Tibial artery (tissue), 4 donors: ENCODE results near the gene POLD2.
A peak's percentile ranks its signal among the peaks of the same experiment; 100 is the strongest.

Source experiments
- DNase-seq, 2 donors: peaks; one replicate each; pipeline ENCODE4 v3.0.0-alpha.2; 2019
- H3K27ac ChIP-seq, 2 donors: fragments of 200-600 bp; sonication (generic) in 1 of 2; 1 replicate in 1 of 2; 2 replicates in 1 of 2; pipeline ENCODE4 v1.5.1; 2018 to 2019; ENCODE audit warnings: mild to moderate bottlenecking in 1 of 2
- H3K27me3 ChIP-seq, 2 donors: fragments of 200-600 bp; sonication (generic) in 1 of 2; one replicate each; pipeline versions ENCODE4 v1.5.1 to v1.6.0; 2016 to 2019
- H3K36me3 ChIP-seq, 3 donors: fragments of 200-600 bp; sonication (generic) in 2 of 3; one replicate each; pipeline ENCODE4 v1.5.1; 2016 to 2019; ENCODE audit warnings: mild to moderate bottlenecking in 2 of 3
- H3K4me1 ChIP-seq, 4 donors: fragments of 200-600 bp; sonication (generic) in 2 of 4; 1 replicate in 3 of 4; 2 replicates in 1 of 4; pipeline ENCODE4 v1.5.1; 2016 to 2019
- H3K4me3 ChIP-seq, 2 donors: fragments of 200-600 bp; sonication (generic) in 1 of 2; 1 replicate in 1 of 2; 2 replicates in 1 of 2; pipeline ENCODE4 v1.5.1; 2018 to 2019; ENCODE audit warnings: mild to moderate bottlenecking in 2 of 2
- H3K9me3 ChIP-seq, 3 donors: fragments of 200-600 bp; sonication (generic) in 1 of 3; one replicate each; pipeline ENCODE4 v1.5.1; 2016 to 2019
- intact Hi-C: fragments of 100-400 bp; cut with DNase I; formaldehyde crosslinking; loops from one replicate; pipeline ENCODE4 v1.15.0; 2023; ENCODE audit warnings: low total_unique reads
- TF ChIP-seq, protein P1 (sequence below), 2 experiments: fragments of 200-600 bp in 1 of 2; fragments of 450-650 bp in 1 of 2; IDR thresholded peaks; one replicate each; pipeline ENCODE4 v1.5.1; 2017 to 2019; ENCODE audit warnings: antibody characterized with exemption in 2 of 2, mild to moderate bottlenecking in 1 of 2, moderate library complexity in 1 of 2

POLD2 gene

DNA sequence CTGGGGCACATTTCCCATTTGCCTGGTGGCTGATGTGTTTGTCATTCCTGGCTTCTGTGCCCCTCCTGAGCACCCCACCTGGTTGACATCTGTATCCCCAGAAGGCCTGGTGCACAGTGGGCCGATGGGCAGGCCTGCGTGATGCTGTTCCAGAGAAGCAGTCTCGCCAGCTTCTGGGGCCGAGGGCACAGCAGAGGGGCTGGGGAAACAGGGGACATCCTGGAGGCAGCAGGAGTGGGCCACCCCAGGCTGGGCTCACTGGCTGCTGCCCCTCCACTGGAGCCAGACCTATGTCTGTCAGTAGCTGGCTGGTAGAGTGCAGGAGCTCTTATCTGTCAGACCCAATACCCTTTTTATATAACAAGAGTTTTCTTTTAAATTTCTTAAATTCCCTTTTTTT, 18.7 kb upstream of the POLD2 start:
- TF ChIP-seq, protein P1, sequence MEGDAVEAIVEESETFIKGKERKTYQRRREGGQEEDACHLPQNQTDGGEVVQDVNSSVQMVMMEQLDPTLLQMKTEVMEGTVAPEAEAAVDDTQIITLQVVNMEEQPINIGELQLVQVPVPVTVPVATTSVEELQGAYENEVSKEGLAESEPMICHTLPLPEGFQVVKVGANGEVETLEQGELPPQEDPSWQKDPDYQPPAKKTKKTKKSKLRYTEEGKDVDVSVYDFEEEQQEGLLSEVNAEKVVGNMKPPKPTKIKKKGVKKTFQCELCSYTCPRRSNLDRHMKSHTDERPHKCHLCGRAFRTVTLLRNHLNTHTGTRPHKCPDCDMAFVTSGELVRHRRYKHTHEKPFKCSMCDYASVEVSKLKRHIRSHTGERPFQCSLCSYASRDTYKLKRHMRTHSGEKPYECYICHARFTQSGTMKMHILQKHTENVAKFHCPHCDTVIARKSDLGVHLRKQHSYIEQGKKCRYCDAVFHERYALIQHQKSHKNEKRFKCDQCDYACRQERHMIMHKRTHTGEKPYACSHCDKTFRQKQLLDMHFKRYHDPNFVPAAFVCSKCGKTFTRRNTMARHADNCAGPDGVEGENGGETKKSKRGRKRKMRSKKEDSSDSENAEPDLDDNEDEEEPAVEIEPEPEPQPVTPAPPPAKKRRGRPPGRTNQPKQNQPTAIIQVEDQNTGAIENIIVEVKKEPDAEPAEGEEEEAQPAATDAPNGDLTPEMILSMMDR (IDR thresholded peaks at IDR 0.05) = no peak
- no peaks in the 10 kb centered on the region for H3K36me3 ChIP-seq
- no peak overlapping the region for H3K4me3 ChIP-seq
- no peaks in the 10 kb centered on the region for H3K27me3 ChIP-seq
- H3K9me3 ChIP-seq = no peaks in the 10 kb centered on the region
- intact Hi-C loops = no loop called here
- H3K27ac ChIP-seq = no peak overlapping the region
- H3K4me1 ChIP-seq = peaks cover 0 to 19% (median 14%) of the 10 kb centered on the region in 4 donors
- DNase-seq = peak; percentile 10 to 52

DNA sequence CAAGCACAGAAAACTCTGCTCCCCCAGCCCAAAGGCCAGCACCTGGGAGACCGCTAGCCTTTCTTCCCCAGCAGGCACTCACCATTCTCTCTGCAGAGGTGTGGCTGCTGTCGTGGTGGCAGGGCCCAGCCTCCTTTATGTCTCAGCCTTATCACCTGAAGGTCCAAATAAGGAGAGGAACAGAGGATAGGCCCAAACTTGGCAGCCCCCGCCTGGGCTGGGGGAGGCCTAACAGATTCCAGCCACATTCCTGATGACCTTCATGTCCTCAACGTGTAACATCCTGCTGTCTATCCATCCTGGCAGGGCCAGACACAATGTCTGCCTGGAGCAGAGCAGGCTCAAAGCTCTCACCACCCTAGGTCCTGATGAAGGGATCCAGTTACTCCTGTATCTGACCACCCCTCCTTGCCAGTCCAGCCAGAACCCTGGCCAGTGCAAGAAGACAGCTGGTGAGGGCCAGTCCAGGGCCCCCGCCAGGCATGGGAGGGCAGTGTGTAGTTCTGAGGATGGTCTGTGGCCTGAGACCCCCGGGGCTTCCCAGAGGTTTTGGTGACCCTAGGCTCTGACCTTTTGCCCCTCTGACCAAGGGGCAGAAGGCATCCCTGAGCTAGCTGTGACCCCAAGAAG, 18.0 kb upstream of the POLD2 start, which contains the start of gene MYL7:
MYL7 (minus strand) TSS at position 112 of the 630 bp plus-strand sequence; CDS start at position 85, 27 bp downstream.
- intact Hi-C loops = no loop called here
- Histone ChIP-seq H3K9me3 (no peaks in the 10 kb centered on the region), H3K27ac (no peak within 1 kb of the TSS), H3K4me1 (peaks cover 0 to 16% (median 13%) of the 10 kb centered on the region in 4 donors), H3K27me3 (no peaks in the 10 kb centered on the region), H3K36me3 (no peaks in the 10 kb centered on the region), H3K4me3 (no peak within 1 kb of the TSS)
- TF ChIP-seq, protein P1 (IDR thresholded peaks at IDR 0.05) = no peak
- DNase-seq = no peak

DNA sequence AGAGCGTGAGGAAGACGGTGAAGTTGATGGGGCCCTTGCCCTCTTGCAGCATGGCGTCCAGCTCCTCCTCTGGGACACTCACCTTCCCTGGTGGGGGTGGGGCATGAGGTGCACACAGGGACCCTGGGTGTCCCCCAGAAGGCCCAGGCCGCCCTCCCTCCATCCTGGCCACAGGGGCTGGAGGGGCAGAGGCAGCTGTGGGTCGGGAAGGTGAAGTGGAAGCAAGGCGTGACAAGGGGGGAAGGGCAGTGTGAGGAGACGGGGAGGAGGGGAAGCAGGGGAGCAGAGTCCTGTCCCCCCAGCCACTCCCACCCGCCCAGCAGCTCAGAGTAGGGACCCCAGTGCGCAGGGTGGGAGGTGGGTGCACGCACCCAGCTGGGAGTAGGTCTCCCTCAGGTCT, 17.0 kb upstream of the POLD2 start:
- Histone ChIP-seq H3K36me3 (no peaks in the 10 kb centered on the region), H3K4me3 (no peak overlapping the region), H3K4me1 (peaks cover 0 to 6% (median 5%) of the 10 kb centered on the region in 4 donors), H3K27ac (no peak overlapping the region), H3K27me3 (no peaks in the 10 kb centered on the region), H3K9me3 (no peaks in the 10 kb centered on the region)
- intact Hi-C loops = no loop called here
- TF ChIP-seq, protein P1 (IDR thresholded peaks at IDR 0.05) = no peak
- DNase-seq = no peak

DNA sequence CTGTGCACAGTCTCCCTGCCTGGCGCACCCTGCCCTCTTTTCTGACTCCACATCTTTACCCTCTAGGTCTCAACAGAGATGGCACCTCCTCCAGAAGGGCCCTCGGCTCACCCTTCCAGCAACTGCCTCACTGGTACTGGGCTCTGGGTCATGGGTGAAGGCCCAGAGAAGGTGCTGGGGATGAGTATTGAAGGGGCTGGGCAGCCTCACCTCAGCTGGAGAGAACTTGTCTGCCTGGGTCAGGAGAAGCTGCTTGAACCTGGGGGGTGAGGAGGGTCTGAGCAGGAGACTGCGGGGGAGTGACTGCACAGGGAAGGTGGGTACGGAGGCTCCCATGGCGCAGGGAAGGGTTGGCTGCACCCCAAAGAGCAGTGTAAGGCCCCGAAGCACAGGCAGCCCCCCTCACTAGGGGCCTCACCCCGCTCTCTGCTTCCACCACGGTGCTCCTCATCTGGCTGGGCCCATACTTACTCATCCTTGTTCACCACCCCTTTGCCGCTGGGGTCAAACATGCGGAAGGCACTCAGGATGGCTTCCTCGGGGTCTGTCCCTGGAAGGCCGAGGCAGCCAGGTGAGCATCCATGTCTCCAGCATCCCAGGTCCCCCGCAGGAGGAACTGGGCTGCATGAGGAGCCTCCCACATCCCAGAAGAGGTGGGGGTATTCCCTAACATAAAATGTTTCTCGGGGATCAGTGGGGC, 16.1 kb upstream of the POLD2 start:
- Histone ChIP-seq H3K27ac (no peak overlapping the region), H3K4me1 (no peaks in the 10 kb centered on the region), H3K36me3 (no peaks in the 10 kb centered on the region), H3K27me3 (no peaks in the 10 kb centered on the region), H3K9me3 (no peaks in the 10 kb centered on the region), H3K4me3 (no peak overlapping the region)
- intact Hi-C loops = no loop called here
- DNase-seq = no peak
- TF ChIP-seq, protein P1 (IDR thresholded peaks at IDR 0.05) = no peak

DNA sequence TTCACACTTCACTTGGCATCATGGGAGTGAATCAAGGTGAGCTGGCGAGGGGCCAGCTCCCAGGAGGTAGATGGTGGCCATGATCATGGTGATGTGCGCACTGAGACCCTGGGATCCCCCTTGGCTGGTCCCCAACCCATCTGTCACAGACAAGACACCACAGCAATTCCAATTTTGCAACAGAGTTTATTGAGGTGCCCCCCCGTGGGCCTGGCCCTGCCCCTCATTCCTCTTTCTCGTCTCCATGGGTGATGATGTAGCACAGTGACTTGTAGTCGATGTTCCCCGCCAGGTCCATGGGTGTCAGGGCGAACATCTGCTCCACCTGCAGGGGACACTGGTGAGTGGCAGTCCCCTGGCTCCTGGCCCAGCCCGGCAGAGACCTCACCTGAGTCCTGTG, 15.3 kb upstream of the POLD2 start:
- TF ChIP-seq, protein P1 (IDR thresholded peaks at IDR 0.05) = no peak
- H3K27me3 ChIP-seq = no peaks in the 10 kb centered on the region
- no peaks in the 10 kb centered on the region for H3K4me1 ChIP-seq
- intact Hi-C loops = no loop called here
- H3K9me3 ChIP-seq = no peaks in the 10 kb centered on the region
- H3K27ac ChIP-seq = no peak overlapping the region
- DNase-seq = no peak
- no peaks in the 10 kb centered on the region for H3K36me3 ChIP-seq
- no peak overlapping the region for H3K4me3 ChIP-seq
